ENCODE results near the gene RBM45.

RBM45 gene

DNA sequence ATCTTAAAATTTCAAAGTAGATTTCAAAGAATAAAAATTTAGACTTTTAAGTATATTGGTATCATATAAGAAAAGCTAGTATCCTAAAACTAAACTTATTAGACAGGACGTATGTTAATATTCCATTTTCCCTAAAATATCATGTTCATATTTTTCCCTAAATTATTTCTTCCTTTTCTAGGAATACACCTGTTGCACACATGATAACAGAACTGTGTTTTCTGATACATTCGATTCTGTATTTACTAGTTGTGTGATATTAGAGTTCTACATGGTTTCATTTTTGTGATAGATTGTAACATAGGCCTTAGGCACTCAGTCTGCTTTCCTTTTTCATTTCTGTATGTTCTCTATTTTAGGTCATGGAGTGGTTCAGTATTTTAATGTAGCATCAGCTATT lies 10.9 kb downstream of the RBM45 start:
- H3K4me3 ChIP-seq (replicated peaks; ENCODE audit: low read depth, low read length), result no peak overlapping the region
- no peak for TF ChIP-seq CTCF (IDR thresholded peaks at IDR 0.05; ENCODE audit: low read length, missing control alignments)
- DNase-seq (ENCODE audit: low read depth), result no peak

- TF ChIP-seq CTCF (IDR thresholded peaks at IDR 0.05; ENCODE audit: low read length, missing control alignments), result no peak
- DNase-seq (ENCODE audit: low read depth), result no peak
- no peak overlapping the region for H3K4me3 ChIP-seq (replicated peaks; ENCODE audit: low read depth, low read length)
Observed at GRCh38 chr2:178125125-178125524, 12.9 kb downstream of the RBM45 start.

- DNase-seq (ENCODE audit: low read depth), result no peak
- no peak overlapping the region for H3K4me3 ChIP-seq (replicated peaks; ENCODE audit: low read depth, low read length)
- TF ChIP-seq CTCF (IDR thresholded peaks at IDR 0.05; ENCODE audit: low read length, missing control alignments), result no peak
Observed at GRCh38 chr2:178125862-178126261, 13.6 kb downstream of the RBM45 start.

GRCh38 chr2:178128836-178129630 lies 16.8 kb downstream of the RBM45 start:
- TF ChIP-seq CTCF (IDR thresholded peaks at IDR 0.05; ENCODE audit: low read length, missing control alignments), result no peak
- no peak for DNase-seq (ENCODE audit: low read depth)
- no peak overlapping the region for H3K4me3 ChIP-seq (replicated peaks; ENCODE audit: low read depth, low read length)

DNA sequence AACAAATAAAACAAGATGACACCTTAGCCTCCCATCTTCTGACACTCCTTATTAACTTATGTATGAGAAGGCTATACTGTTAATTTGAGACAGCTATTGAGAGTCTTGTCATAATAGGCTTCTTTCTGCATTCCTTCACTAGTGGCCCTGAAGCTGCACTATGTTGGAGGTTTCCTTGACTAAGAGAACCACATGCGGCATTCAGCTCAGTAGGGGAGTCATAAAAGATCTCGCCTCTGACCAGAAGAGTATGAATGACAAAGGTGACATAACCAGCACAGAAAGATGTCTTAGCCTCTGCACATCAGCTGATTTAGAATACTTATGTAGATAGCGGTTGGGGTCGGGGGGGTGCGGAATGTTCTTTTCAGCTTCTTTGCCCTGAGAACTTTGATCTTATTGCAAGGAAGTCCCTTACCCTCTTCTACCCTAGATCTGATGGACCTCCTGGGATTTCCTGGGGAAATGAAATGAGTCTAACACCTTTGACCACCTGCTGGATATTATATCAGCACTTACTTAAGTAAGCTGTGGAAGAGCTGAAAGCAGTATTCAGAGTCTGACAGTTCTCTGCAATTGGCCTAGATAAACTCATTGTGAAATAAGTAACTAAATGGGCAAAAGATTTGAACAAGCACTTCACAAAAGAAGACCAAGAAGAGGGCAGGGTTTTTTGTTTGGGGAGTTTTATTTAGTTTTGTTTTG lies 24.2 kb downstream of the RBM45 start:
- no peak overlapping the region for H3K4me3 ChIP-seq (replicated peaks; ENCODE audit: low read depth, low read length)
- no peak for TF ChIP-seq CTCF (IDR thresholded peaks at IDR 0.05; ENCODE audit: low read length, missing control alignments)
- no peak for DNase-seq (ENCODE audit: low read depth)

GRCh38 chr2:178142274-178143065 lies 30.2 kb downstream of the RBM45 start:
- no peak for DNase-seq (ENCODE audit: low read depth)
- TF ChIP-seq CTCF (IDR thresholded peaks at IDR 0.05; ENCODE audit: low read length, missing control alignments), result no peak
- no peak overlapping the region for H3K4me3 ChIP-seq (replicated peaks; ENCODE audit: low read depth, low read length)

Measured in fibroblast of pulmonary artery (primary cell).